Colonic mucosa (tissue), 4 donors: Measurements from ENCODE around the gene LAMTOR4. TPM values are rescaled to one million over a fixed set of nuclear protein-coding genes. Genes with fewer than 3 reads are reported as not detected.

ENCODE experiments used
- DNase-seq: peaks from one replicate; pipeline ENCODE4 v3.0.0-alpha.2; 2020
- H3K27ac ChIP-seq: fragments of 200-600 bp; one replicate; pipeline ENCODE4 v1.8.0; 2021
- H3K27me3 ChIP-seq: fragments of 200-600 bp; one replicate; pipeline ENCODE4 v1.8.0; 2021
- H3K36me3 ChIP-seq: fragments of 200-600 bp; one replicate; pipeline ENCODE4 v1.8.0; 2021
- H3K4me1 ChIP-seq: fragments of 200-600 bp; one replicate; pipeline ENCODE4 v1.8.0; 2021; ENCODE audit warnings: mild to moderate bottlenecking
- H3K4me3 ChIP-seq: fragments of 200-600 bp; one replicate; pipeline ENCODE4 v1.8.0; 2021
- H3K9ac ChIP-seq, 2 donors: one replicate each; pipeline ENCODE4 v1.7.0; 2013; ENCODE audit warnings: control low read depth in 2 of 2, low read depth in 2 of 2, low read length in 2 of 2
- H3K9me3 ChIP-seq: fragments of 200-600 bp; one replicate; pipeline ENCODE4 v1.8.0; 2021
- intact Hi-C: fragments of 100-400 bp; cut with DNase I; formaldehyde crosslinking; loops from one replicate; pipeline ENCODE4 v1.14.1; 2022
- total RNA-seq, 2 donors: library from RNA; stranded (reverse); fragmentation: NEBNext Ultra II Directional in 1 of 2; extraction: Animal tissue kit (Norgen Biotek cat#: 25700) in 1 of 2; gene quantifications; one replicate each; pipeline ENCODE4 v1.2.1, GENCODE V29; 2021
- TF ChIP-seq, protein P1 (sequence below): fragments of 200-600 bp; IDR thresholded peaks from one replicate; pipeline ENCODE4 v1.8.0; 2022; ENCODE audit warnings: antibody characterized with exemption, mild to moderate bottlenecking
- donor health status: healthy.
- donor health status: DM: no; HTN: no; CAD: no.
- donor health status: DM: no; HTN: no; CAD: no.

Gene LAMTOR4
- total RNA-seq, 2 donors from 2014 or later: 230 to 268 TPM

DNA sequence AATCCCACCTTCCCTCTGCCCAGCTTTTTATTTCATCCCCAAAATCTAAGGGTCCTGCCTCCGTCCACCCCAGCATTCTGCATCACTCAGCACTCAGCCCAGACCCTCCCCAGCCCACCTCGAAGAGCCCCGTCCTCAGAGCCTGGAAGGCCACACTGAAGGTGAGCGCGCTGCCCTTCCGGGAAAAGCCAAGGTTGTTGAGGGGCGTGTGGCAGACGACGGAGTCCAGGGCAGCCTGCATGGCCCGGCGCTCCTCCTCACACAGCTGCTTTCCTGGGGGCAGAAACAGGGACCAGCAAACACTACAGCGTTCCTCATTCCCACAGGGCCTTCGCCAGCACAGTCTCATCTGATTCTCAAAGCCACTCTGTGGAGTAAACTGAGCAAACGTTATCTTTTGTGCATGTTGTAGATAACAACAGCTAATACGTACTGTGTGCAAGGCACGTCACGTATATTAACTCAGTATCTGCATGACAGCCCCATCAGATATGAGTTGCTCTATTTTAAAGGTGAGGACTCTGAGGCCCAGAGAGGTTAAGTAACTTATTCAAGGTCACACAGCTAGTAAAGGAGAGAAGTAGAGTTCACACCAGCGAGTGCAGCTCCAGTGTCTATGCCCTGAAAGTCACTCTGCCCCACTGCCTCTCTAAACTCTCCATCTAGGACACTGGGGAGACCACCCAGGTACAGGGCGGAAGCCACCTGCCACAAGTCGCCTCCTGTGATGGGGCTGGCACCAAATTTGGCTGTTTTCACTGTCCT lies 7.0 kb downstream of the LAMTOR4 start:
- no peak for DNase-seq
- H3K27me3 ChIP-seq: no peaks in the 10 kb centered on the region
- peak overlapping the region in 1 of 2 donors; percentile 35 for H3K9ac ChIP-seq
- intact Hi-C loops: no loop called here
- TF ChIP-seq, protein P1, sequence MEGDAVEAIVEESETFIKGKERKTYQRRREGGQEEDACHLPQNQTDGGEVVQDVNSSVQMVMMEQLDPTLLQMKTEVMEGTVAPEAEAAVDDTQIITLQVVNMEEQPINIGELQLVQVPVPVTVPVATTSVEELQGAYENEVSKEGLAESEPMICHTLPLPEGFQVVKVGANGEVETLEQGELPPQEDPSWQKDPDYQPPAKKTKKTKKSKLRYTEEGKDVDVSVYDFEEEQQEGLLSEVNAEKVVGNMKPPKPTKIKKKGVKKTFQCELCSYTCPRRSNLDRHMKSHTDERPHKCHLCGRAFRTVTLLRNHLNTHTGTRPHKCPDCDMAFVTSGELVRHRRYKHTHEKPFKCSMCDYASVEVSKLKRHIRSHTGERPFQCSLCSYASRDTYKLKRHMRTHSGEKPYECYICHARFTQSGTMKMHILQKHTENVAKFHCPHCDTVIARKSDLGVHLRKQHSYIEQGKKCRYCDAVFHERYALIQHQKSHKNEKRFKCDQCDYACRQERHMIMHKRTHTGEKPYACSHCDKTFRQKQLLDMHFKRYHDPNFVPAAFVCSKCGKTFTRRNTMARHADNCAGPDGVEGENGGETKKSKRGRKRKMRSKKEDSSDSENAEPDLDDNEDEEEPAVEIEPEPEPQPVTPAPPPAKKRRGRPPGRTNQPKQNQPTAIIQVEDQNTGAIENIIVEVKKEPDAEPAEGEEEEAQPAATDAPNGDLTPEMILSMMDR: no peak
- H3K4me1 ChIP-seq: peaks cover 37% of the 10 kb centered on the region
- no peak overlapping the region for H3K4me3 ChIP-seq
- no peaks in the 10 kb centered on the region for H3K36me3 ChIP-seq
- peak overlapping the region; percentile 75 for H3K27ac ChIP-seq
- no peaks in the 10 kb centered on the region for H3K9me3 ChIP-seq

- no peaks in the 10 kb centered on the region for H3K36me3 ChIP-seq
- no peak for DNase-seq
Observed at GRCh38 chr7:100156331-100157068, 7.8 kb downstream of the LAMTOR4 start.

GRCh38 chr7:100157069-100157333 lies 8.3 kb downstream of the LAMTOR4 start:
- Histone ChIP-seq H3K4me1 (peaks cover 37% of the 10 kb centered on the region), H3K36me3 (no peaks in the 10 kb centered on the region), H3K27me3 (no peaks in the 10 kb centered on the region), H3K9me3 (no peaks in the 10 kb centered on the region), H3K9ac (peak overlapping the region in 1 of 2 donors; percentile 76), H3K4me3 (peak overlapping the region; percentile 84), H3K27ac (peak overlapping the region; percentile 86)
- intact Hi-C loops: no loop called here
- TF ChIP-seq, protein P1: no peak
- DNase-seq: no peak

More at GRCh38 chr7:100156331-100157068, 7.8 kb downstream of the LAMTOR4 start:
- Histone ChIP-seq H3K27ac (peak overlapping the region; percentile 86), H3K4me1 (peaks cover 37% of the 10 kb centered on the region), H3K4me3 (peak overlapping the region; percentile 84), H3K9ac (peak overlapping the region in 1 of 2 donors; percentile 76), H3K27me3 (no peaks in the 10 kb centered on the region), H3K9me3 (no peaks in the 10 kb centered on the region)
- TF ChIP-seq, protein P1: no peak
- intact Hi-C loops: no loop called here

DNA sequence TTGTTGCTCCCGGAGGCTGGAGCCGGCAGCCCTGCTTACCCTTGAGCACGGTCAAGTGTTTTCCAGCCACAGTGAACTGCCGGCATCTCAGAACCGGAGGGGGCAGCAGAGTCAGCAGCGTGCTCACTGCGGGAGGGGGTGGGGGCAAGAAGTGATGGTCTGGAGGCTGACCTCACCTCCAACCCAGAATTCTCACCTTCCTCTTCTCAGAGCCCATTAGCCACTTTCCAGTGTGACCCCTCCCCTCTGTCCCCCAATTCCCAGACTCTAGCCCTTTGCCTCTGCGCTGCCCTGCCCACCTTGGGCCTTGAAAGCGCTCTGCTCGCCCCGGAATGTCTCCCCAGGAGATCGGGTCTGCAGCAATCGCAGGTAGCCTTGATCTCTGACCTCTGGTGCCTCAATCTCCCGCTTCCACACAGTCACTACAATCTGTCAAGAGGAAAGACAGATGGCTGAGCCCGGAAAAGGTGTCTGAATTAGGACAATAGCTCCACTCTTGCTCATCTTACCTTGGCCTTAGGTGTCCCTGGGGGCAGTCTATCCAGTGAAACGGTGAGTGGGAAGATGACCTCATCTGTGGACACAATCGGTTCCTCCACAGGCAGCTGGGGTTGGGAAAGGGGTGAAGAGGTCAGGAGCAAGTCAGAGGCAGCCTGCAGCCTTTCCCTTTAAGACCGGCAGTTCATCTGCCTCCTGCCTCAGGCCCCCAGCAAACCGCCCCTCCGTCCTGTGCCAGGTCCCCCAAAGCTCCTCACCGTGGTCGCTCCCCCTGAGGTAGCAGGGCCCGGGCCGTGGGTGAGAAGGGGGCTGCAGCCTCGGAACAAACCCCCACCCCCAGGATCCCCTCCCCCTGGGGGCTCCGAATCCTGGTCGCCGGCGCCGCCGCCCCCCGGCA lies 8.9 kb downstream of the LAMTOR4 start:
- Histone ChIP-seq H3K27me3 (no peaks in the 10 kb centered on the region), H3K27ac (peak overlapping the region; percentile 86), H3K9ac (peak overlapping the region; percentile 76 to 97), H3K4me3 (peak overlapping the region; percentile 84), H3K36me3 (no peaks in the 10 kb centered on the region), H3K9me3 (no peaks in the 10 kb centered on the region), H3K4me1 (peaks cover 37% of the 10 kb centered on the region)
- intact Hi-C loops: no loop called here
- no peak for DNase-seq
- TF ChIP-seq, protein P1: no peak
